IPS DF 6.9 (cell line): ENCODE results near the gene CAPN5.
"Not testable (repeated sequence)": the region's sequence is repeated elsewhere in the genome, so short reads cannot be mapped to it uniquely, and the experiment has no call there.

ENCODE experiments used
- DNase-seq: peaks from one replicate; pipeline ENCODE4 v3.0.0-alpha.2; 2013; ENCODE audit warnings: low read depth, low spot score
- H3K27ac ChIP-seq: one replicate; pipeline ENCODE4 v1.5.1; 2013; ENCODE audit warnings: low read length, control low read depth
- H3K27me3 ChIP-seq: 2 replicates; pipeline ENCODE4 v1.6.1; 2013; ENCODE audit warnings: mild to moderate bottlenecking, low read length; ENCODE audit not compliant: control insufficient read depth, insufficient read depth
- H3K36me3 ChIP-seq: 2 replicates; pipeline ENCODE4 v1.6.1; 2013; ENCODE audit warnings: low read length; ENCODE audit not compliant: control insufficient read depth, insufficient read depth
- H3K4me1 ChIP-seq: 2 replicates; pipeline ENCODE4 v1.6.1; 2013; ENCODE audit warnings: low read length; ENCODE audit not compliant: control insufficient read depth, insufficient read depth
- H3K4me3 ChIP-seq: 2 replicates; pipeline ENCODE4 v1.5.1; 2013; ENCODE audit warnings: mild to moderate bottlenecking, low read length
- H3K9me3 ChIP-seq: 2 replicates; pipeline ENCODE4 v1.6.1; 2013; ENCODE audit warnings: low read length, inconsistent platforms; ENCODE audit not compliant: control insufficient read depth, insufficient read depth
- WGBS: extraction: QIAGEN DNeasy Blood & Tissue Kit; methylation state at CpG from one replicate; pipeline ENCODE4 v1.1.7; 2013; ENCODE audit warnings: mixed read lengths, missing lambda C conversion rate; ENCODE audit not compliant: insufficient read length, insufficient coverage; 5-methylcytosine and 5-hydroxymethylcytosine counted together

CAPN5 gene

DNA sequence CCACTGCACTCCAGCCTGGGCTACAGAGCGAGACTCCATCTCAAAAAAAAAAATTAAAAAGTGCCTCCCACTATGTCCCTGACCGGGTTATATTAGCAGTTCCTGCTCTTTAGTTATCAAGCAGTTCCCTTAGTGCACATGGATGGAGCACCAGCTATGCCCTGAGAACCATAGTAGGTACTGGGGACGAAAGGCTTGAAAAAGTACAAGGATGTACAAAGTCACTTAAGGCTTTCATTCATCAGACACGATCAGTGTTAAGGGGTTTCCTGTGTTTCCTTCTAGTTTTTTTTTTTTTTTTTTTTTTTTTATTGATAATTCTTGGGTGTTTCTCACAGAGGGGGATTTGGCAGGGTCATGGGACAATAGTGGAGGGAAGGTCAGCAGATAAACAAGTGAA, 30.4 kb downstream of the CAPN5 start:
- not testable (repeated sequence) for DNase-seq, H3K36me3 ChIP-seq, H3K4me3 ChIP-seq, H3K9me3 ChIP-seq, H3K27ac ChIP-seq, H3K27me3 ChIP-seq, H3K4me1 ChIP-seq
- WGBS = no CpG with 5 or more reads among the region's 4 CpGs

DNA sequence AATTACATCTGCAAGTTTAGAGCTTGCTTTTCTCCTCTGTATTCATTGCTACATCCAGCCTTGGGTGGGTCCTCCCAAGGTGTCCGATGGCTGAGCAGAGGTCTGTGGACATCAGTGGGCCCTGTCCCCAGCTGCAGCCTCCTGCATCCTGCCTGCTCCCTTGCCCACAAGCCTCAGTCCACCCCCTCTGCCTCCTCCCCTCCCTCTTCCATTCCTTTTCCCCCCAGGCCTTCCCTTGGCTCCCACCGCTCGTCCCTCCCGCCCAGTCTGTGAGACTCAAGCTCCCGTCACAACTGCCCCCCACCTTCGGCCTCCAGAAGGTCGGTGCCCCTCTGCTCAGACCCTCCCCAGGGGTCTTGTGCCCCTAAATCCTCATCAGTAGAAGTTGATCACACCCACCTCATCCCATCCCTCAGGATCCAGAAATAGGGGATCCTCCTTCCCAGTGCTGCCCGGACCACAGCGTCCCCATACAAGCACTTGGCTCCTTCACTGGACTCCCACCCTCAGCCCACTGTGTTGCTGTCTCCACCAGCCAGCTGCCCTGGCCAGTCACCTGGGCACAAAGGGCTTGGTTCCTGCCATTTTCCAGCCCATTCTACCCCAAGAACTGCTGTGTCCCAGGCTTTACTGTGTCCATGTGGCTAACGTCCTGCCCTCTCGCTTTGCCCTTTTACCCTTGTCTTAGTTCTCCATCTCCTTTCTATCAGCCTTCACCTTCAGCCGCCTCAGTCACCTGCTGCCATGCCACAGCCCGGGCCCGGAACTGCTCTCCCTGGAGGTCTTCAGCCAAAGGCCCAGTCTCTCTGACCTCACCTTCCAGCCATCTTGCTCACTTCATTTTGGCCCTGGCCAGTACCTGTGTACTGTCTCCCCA, 33.6 kb downstream of the CAPN5 start:
- Histone ChIP-seq H3K27ac (no peak overlapping the region), H3K4me3 (no peak overlapping the region), H3K9me3 (no peaks in the 10 kb centered on the region), H3K36me3 (no peaks in the 10 kb centered on the region; the same call in 1 of the 2 replicates), H3K27me3 (no peaks in the 10 kb centered on the region), H3K4me1 (no peaks in the 10 kb centered on the region)
- no CpG with 5 or more reads among the region's 14 CpGs for WGBS
- DNase-seq = no peak

DNA sequence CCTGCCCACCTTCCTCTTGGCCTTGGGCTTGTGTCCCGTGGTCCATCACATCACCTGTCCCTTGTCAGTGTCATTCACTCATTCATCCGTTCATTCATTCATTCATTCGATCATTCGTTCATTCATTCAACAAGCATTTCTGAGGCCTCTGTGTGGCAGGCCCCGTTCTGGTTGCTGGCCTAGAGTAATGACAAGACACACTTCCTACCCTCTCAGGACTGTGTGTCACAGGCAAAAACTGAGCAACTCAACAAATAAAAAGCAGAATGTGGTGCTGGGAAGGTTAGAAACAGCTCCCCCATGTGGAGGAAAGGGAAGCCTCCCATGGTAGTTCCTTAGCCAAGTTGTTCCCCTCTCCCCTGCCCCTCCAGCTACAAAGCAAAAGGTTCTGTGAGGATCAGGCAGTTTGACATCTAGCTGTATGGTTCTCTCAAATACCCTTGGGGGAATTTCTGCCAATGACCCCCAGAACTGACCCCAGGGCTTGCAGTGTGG, 34.3 kb downstream of the CAPN5 start:
- H3K27me3 ChIP-seq = no peaks in the 10 kb centered on the region
- no peak overlapping the region for H3K27ac ChIP-seq
- no CpG with 5 or more reads among the region's 5 CpGs for WGBS
- H3K4me3 ChIP-seq = no peak overlapping the region
- H3K4me1 ChIP-seq = no peaks in the 10 kb centered on the region
- H3K36me3 ChIP-seq = no peaks in the 10 kb centered on the region; the same call in 1 of the 2 replicates
- H3K9me3 ChIP-seq = no peaks in the 10 kb centered on the region
- DNase-seq = no peak

DNA sequence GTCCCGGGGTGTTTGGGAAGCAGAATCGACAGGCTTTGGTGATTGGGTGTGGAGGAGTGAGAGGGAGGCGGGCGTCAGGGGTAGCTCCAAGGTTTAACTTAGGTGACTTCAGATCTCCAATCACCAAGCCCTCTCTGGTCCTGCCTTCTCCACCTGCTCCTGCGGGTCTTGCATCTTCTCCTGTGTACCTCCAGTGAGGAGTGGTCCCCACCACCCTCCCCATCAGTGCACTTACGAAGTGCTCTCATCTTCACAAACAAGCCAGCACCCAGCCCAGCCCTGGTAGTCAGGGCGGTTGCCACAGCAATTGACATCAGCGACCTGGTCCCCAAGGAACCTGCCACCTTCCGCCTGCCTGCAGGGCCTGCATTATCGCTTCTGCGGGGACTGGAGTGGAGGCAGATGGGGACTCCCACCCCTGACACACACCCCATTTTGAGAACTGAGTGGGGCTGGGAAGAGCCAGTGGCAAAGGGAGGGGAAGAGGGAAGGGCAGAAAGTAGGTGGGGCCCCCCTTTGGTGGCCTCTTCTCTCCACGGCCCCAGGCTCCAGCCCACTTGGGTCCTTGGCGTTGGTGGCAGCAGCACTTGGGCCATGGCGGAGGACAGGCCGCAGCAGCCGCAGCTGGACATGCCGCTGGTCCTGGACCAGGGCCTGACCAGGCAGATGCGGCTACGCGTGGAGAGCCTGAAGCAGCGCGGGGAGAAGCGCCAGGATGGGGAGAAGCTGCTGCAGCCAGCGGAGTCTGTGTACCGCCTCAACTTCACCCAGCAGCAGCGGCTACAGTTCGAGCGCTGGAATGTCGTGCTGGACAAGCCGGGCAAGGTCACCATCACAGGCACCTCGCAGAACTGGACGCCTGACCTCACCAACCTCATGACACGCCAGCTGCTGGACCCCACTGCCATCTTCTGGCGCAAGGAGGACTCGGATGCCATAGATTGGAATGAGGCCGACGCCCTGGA, 35.8 kb downstream of the CAPN5 start, which contains the start of gene OMP:
Gene OMP, plus strand, starts transcription at position 595 of the 965 bp plus-strand sequence. Its CDS starts 0 bp downstream, at position 595.
- Histone ChIP-seq H3K36me3 (no peaks in the 10 kb centered on the region; the same call in 1 of the 2 replicates), H3K27ac (no peak within 1 kb of the TSS), H3K4me3 (no peak within 1 kb of the TSS), H3K4me1 (no peaks in the 10 kb centered on the region), H3K9me3 (no peaks in the 10 kb centered on the region), H3K27me3 (no peaks in the 10 kb centered on the region)
- no peak for DNase-seq
- WGBS = no CpG with 5 or more reads among the region's 37 CpGs

DNA sequence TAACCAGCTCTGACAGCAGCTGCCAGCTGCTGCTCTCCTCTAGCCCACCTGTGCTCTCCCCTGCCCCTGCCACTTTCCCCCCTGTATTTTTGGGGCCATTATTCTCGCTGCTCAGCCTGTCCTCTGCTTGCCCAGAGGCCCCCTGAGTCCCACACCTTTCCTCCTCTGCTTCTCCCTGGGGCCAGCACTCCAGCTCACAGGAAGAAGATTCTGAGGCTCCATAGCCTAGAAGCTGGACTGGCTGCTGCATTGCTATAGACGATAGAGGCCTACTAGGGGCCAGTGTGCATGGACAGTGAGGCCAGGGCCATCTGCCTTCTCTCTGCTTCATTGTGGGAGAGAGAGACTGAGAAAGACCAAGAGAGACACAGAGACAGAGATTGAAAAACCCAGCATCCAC, 36.5 kb downstream of the CAPN5 start:
- Histone ChIP-seq H3K4me3 (no peak overlapping the region), H3K27ac (no peak overlapping the region)

DNA sequence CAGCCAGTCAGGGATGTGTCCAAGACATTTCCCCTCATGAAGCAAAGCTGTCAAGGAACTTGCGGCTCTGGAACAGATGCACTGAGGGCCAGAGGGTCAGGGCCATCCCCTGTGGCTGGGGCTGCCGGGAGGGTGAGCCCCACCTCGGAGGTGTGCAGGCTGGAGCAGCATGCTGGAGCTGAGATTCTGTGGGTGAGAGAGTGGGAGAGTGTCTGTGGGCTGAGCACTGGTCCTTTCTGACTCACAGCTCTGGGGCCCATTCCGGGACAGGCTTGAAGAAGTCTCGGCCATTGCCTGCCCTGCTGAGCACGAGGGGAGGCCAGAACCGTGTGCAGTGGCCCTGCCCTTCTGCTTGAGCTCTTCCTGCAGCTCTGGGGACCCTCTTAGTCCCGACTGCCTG, 38.0 kb downstream of the CAPN5 start:
- Histone ChIP-seq H3K4me3 (no peak overlapping the region), H3K9me3 (no peaks in the 10 kb centered on the region), H3K36me3 (no peaks in the 10 kb centered on the region; the same call in 1 of the 2 replicates), H3K27ac (no peak overlapping the region), H3K4me1 (no peaks in the 10 kb centered on the region), H3K27me3 (no peaks in the 10 kb centered on the region)
- no CpG with 5 or more reads among the region's 8 CpGs for WGBS
- no peak for DNase-seq

More for the DNA sequence above, 36.5 kb downstream of the CAPN5 start:
- Histone ChIP-seq H3K4me1 (no peaks in the 10 kb centered on the region), H3K36me3 (no peaks in the 10 kb centered on the region; the same call in 1 of the 2 replicates), H3K9me3 (no peaks in the 10 kb centered on the region), H3K27me3 (no peaks in the 10 kb centered on the region)
- no CpG with 5 or more reads among the region's 2 CpGs for WGBS
- DNase-seq = no peak

DNA sequence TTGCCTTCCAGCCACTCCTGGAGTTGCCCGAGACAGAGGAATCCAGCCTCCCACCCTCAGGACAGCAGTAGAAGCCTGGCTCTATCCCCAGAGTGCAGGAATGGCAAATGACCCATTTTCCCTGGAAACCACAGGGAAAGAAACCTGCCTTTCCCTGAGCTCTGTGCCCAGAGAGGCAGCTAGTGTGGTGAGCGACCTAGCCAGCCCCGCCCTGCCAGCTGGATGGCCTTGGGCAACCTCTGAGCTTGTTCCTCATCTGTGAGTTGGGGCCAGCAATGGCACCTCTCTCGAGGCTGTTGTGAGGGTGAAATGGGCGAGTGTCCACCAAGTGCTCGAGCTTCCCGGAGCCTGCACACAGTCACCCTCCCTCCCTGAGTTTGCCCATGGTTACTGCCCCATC, 39.5 kb downstream of the CAPN5 start:
- no peak overlapping the region for H3K4me3 ChIP-seq
- no peaks in the 10 kb centered on the region for H3K9me3 ChIP-seq
- no peak for DNase-seq
- no peaks in the 10 kb centered on the region for H3K27me3 ChIP-seq
- no peak overlapping the region for H3K27ac ChIP-seq
- WGBS = no CpG with 5 or more reads among the region's 7 CpGs
- no peaks in the 10 kb centered on the region; the same call in 1 of the 2 replicates for H3K36me3 ChIP-seq
- no peaks in the 10 kb centered on the region for H3K4me1 ChIP-seq

DNA sequence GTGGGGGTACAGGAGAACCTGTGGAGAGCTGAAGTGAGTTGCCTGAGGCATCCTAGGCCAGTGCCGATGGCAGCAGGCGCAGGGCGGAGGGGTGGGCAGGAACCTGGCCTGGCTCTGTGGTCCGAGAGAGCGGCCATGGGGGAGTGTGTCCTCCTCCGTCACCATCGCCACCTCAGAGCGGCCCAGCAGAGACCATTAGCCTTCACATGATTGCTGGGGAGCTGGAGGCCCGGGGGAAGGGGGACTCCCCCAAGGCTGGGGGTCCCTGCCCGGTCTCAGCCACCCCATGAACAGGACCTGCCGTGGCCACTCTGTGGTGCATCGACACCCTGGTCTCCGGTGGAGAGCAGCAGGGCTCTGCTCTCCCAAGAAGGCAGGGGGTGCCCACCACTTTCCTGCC, 40.0 kb downstream of the CAPN5 start:
- Histone ChIP-seq H3K9me3 (no peaks in the 10 kb centered on the region), H3K4me1 (no peaks in the 10 kb centered on the region), H3K27ac (no peak overlapping the region), H3K27me3 (no peaks in the 10 kb centered on the region), H3K36me3 (no peaks in the 10 kb centered on the region; the same call in 1 of the 2 replicates), H3K4me3 (no peak overlapping the region)
- DNase-seq = no peak
- WGBS = no CpG with 5 or more reads among the region's 13 CpGs

DNA sequence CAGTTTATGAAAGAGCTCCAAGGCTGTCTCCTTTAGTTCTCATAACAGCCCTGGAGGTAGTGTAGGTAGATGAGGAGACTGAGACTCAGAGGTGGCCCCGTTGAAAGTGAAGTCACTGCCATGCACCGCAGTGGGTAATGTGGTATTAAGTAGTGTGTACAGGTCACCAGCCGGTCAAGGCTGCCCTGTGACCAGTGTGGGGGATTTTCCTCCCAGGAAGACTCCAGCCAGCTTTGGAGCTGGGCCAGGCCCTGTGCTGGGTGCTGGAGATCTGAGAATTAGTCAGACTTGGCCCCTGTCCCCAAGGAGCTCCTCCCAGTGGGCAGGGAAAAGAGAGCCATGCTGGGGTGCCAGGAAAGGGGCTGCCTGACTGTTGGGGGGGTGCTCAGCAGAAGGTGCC, 41.2 kb downstream of the CAPN5 start:
- no peaks in the 10 kb centered on the region for H3K9me3 ChIP-seq
- H3K27me3 ChIP-seq = no peaks in the 10 kb centered on the region
- no peak for DNase-seq
- H3K27ac ChIP-seq = no peak overlapping the region
- H3K4me1 ChIP-seq = no peaks in the 10 kb centered on the region
- no peak overlapping the region for H3K4me3 ChIP-seq
- WGBS = no CpG with 5 or more reads among the region's 3 CpGs
- no peaks in the 10 kb centered on the region; the same call in 1 of the 2 replicates for H3K36me3 ChIP-seq

DNA sequence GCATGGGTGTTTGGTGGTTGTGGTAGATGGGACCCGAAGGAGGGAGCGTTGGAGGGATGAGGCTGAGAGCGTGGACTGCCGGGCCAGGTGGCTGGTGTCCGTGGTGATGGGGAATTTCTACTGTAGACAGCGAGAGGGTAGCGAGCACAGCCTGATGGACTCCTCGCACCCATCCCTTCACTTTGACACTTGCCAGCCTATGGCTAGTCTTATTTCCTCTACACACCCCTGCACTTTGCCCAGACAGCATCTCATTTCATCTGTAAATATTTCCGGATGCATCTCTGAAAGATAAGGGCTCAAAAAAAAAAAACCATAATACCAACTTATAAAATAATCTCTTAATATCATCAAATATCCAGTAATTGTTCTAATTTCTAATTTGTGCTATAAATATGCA, 41.7 kb downstream of the CAPN5 start:
- Histone ChIP-seq H3K4me3 (no peak overlapping the region), H3K4me1 (0 out of 2 replicates have a peak, but pooled peaks cover 1% of the 10 kb centered on the region)

More for the DNA sequence above, 41.7 kb downstream of the CAPN5 start:
- no peak for DNase-seq
- WGBS = no CpG with 5 or more reads among the region's 9 CpGs
- H3K9me3 ChIP-seq = no peaks in the 10 kb centered on the region
- no peak overlapping the region for H3K27ac ChIP-seq
- no peaks in the 10 kb centered on the region for H3K27me3 ChIP-seq
- H3K36me3 ChIP-seq = no peaks in the 10 kb centered on the region
